ENCODE data around the gene CSMD2.
"Not testable (repeated sequence)": the region's sequence is repeated elsewhere in the genome, so short reads cannot be mapped to it uniquely, and the experiment has no call there.

CSMD2 gene

GRCh38 chr1:34086561-34086960 lies 78.5 kb downstream of the CSMD2 start:
- FAIRE-seq = no peak
- no peak for TF ChIP-seq CTCF (IDR thresholded peaks at IDR 0.05; ENCODE audit: insufficient read depth, missing control alignments)
- DNase-seq (ENCODE audit: insufficient read length, low spot score) = no peak

- no peak for FAIRE-seq
- TF ChIP-seq CTCF (IDR thresholded peaks at IDR 0.05; ENCODE audit: insufficient read depth, missing control alignments) = no peak
- DNase-seq (ENCODE audit: insufficient read length, low spot score) = no peak
These were observed 81.1 kb downstream of the CSMD2 start for GRCh38 chr1:34083974-34084373.

- not testable (repeated sequence) for FAIRE-seq; DNase-seq (ENCODE audit: insufficient read length, low spot score)
These were observed 82.9 kb downstream of the CSMD2 start for GRCh38 chr1:34082085-34082670.

- TF ChIP-seq CTCF (IDR thresholded peaks at IDR 0.05; ENCODE audit: insufficient read depth, missing control alignments) = no peak
- DNase-seq (ENCODE audit: insufficient read length, low spot score) (no peak), FAIRE-seq (no peak)
These were observed 86.6 kb downstream of the CSMD2 start for GRCh38 chr1:34078383-34078782.

GRCh38 chr1:34075576-34075975 lies 89.5 kb downstream of the CSMD2 start:
- DNase-seq (ENCODE audit: insufficient read length, low spot score) (no peak), FAIRE-seq (no peak)
- no peak for TF ChIP-seq CTCF (IDR thresholded peaks at IDR 0.05; ENCODE audit: insufficient read depth, missing control alignments)

- TF ChIP-seq CTCF (IDR thresholded peaks at IDR 0.05; ENCODE audit: insufficient read depth, missing control alignments) = no peak
- DNase-seq (ENCODE audit: insufficient read length, low spot score) (no peak), FAIRE-seq (no peak)
These were observed 91.9 kb downstream of the CSMD2 start for GRCh38 chr1:34073028-34073695.

GRCh38 chr1:34070201-34070836 lies 94.7 kb downstream of the CSMD2 start:
- TF ChIP-seq CTCF (IDR thresholded peaks at IDR 0.05; ENCODE audit: insufficient read depth, missing control alignments) = no peak
- DNase-seq (ENCODE audit: insufficient read length, low spot score) (no peak), FAIRE-seq (no peak)
